Hematopoietic multipotent progenitor cell treated with erythropoietin and hydrocortisone succinate and interleukin-3 and kit ligand, for 8 days (in vitro differentiated cells): ENCODE results near the gene RNF213.
"Not testable (repeated sequence)": the region's sequence is repeated elsewhere in the genome, so short reads cannot be mapped to it uniquely, and the experiment has no call there.

Experiments used
- DNase-seq: peaks from one replicate; pipeline ENCODE4 v3.0.0-alpha.2; 2015

Gene RNF213

DNA sequence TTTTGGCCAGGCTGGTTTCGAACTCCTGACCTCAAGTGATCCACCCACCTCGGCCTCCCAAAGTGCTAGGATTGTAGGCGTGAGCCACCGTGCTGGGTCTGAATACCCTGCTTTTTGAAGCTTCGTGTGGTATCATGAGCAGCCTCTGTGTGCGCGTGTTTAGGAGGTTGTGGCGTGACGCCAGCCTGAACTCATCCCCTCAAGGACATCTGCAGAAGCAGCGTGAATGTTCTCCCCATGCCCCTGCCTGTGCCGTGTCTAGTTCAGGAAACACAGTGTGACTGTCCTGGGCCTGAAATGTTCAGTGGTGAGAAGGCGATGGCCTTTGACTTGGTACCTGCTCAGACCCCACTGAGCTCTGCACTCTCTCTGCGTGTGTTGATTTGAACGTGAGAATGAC, 35.6 kb downstream of the RNF213 start:
- DNase-seq: no peak

DNA sequence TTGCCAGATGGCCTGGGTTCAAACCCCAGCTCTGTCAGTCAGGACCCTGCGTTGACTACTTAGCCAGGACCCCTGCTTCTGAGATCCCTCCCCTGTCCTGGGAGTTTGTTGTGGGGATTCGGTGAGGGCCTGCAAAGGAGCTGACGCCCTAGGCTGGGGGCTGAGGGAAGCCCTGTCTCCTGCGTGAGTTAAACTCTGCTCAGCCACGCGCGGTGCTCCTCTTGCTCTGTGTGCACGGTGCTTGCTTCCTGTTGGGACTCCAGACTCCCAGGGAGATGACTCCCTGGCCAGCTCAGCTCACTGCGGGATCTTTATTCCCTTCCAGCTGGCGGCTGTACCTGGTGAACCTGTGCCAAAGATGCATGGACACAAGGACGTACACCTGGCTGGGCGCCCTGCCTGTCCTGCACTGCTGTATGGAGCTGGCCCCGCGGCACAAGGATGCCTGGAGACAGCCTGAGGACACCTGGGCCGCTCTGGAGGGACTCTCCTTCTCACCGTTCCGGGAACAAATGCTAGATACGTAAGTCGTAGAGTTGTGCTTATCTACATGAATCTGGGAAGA, 37.4 kb downstream of the RNF213 start:
- no peak for DNase-seq

DNA sequence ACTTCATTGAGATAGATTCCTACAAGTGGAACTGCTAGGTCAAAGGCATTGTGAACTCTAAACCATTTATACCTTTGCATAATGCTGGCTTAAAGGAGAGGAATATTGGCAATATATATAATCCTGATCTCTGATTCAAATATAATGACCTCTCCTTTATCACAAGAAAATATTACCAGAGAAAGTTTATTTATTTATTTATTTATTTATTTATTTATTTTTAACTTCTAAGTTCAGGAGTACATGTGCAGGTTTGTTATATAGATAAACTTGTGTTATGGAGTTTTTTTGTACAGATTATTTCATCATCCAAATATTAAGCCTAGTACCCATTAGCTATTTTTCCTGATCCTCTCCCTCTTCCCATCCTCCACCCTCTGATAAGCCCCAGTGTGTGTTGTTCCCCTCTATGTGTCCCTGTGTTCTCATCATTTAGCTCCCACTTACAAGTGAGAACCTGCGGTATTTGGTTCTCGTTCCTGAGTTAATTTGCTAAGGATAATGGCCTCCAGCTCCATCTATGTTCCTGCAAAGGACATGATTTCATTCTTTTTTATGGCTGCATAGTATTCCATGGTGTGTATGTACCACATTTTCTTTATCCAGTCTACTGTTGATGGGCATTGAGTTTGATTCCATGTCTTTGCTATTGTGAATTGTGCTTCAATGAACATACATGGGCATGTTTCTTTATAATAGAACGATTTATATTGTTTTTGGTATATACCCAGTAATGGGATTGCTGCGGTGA, 38.9 kb downstream of the RNF213 start:
- not testable (repeated sequence) for DNase-seq

DNA sequence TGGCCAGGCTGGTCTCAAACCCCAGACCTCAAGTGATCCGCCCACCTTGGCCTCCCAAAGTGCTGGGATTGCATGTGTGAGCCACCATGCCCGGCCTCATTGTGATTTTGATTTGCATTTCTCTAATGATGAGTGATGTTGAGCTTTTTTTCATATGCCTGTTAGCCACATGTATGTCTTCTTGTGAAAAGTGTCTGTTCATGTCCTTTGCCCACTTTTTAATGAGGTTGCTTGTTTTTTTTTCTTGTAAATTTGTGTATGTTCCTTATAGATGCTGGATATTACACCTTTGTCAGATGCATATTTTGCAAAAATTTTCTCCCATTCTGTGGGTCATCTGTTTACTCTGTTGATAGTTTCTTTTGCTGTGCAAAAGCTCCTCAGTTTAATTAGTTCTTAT, 40.1 kb downstream of the RNF213 start:
- not testable (repeated sequence) for DNase-seq

DNA sequence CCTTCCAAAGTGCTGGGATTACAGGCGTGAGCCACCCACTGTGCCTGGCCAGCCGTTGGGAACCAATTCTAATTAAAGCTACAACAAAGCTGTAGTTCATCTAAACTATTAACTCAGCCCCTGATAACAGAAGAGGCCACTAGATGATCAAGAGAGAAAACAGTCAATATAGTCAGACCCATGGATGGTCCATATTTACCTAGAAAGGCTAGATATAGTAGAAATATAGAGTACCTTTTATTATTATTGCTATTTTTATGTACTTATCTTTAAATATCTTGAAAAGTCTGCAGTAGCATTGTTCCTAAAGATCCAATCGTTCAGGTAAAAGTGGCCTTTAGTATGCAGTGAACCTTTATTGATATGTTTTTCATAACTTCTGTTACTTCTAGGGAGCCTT, 43.2 kb downstream of the RNF213 start:
- no peak for DNase-seq

DNA sequence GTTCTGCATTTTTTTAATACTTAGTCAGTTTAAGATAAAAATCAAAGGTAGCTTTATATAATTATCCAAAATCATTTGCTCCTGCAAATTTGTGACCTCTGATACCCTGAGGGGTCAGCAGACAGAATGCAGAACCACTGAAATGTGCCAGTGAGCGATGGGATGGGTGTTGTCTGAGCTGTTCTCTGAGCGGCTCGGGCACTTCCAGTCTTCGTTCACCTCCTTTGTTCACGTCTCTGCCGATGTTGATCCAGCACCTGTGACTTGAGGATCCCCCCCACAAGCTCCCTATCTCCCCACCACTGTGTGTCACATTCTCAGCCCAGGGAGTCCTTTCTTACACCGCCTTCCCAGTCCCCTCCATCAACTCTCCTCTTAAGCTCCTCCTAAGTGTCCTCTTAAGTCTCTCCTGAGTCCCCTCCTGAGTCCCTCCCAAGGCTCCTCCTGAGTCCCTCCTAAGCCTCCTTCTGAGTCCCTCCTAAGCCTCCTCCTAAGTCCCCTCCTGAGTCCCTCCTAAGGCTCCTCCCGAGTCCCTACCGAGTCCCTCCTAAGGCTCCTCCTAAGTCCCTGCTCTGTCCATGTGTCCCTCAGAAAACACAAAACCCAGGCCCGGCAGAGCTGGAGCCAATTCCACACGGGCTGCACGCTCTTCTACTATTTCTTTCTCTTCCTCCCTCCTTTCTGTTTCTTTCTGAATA, 47.5 kb downstream of the RNF213 start:
- DNase-seq: no peak

DNA sequence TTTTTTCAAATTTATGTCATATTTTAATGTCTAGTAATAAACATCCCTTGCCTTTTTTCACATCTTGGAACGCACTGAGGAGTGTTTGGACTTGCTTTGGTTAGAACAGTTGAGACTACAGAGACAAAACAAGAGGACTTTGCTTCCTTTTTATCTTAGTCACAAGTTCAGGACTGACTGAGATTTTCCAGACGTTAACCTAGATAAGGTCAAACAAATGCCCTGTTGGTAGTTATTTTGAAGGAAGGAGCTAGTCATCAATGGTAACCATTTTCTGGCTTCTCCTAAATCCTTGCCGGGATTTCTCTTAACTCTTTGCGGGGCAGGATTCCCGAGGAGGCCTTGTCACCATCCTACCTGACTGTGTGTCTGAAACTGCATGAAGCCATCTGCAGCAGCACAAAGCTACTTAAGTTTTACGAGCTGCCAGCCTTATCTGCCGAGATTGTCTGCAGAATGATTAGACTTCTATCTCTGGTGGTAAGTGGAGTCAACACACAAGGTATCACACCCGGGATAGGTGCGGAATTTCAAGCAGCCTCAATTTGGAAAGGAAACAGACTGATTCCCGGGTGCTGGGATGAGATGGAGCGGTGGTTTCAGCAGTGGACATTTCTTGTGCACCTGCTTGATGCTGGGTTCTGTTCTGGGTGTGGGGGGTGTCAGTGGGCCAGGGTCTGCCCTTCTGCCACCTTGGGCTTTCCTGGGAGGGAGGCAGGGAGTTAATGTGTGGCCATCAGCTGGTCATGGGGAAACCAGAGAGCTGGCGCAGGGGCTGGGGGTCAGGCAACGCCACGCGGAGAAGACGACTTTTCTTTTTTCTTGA, 48.3 kb downstream of the RNF213 start:
- no peak for DNase-seq

DNA sequence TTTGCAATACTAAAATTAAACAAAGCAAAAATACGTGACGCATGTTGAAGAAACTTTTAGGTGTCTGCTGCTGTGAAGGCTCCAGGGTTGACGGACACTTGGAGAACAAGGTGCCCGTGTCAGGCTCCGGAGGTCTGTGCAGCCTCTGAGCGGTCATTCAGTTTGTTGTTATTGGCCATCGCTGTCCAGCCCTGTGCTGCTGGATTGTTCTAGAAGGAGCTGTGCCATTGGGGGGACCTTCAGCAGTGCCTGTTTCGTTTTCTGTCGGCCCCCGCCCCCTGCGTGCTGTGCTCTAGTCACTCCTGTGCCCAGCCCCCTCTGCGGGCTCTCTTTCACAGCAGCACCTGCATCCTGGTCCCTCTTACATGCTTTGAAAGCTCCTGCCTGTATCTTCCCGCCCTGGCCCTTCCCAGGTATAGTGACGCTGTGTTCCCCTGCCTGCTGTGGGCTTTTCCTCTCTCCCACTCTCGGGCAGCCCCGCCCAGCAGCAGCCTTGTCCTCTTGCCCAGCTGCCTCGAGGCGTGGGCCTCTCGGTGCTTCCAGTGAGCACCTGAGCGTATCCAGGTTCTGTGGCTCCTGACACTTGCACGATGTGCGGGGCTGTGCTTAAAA, 50.7 kb downstream of the RNF213 start:
- no peak for DNase-seq

DNA sequence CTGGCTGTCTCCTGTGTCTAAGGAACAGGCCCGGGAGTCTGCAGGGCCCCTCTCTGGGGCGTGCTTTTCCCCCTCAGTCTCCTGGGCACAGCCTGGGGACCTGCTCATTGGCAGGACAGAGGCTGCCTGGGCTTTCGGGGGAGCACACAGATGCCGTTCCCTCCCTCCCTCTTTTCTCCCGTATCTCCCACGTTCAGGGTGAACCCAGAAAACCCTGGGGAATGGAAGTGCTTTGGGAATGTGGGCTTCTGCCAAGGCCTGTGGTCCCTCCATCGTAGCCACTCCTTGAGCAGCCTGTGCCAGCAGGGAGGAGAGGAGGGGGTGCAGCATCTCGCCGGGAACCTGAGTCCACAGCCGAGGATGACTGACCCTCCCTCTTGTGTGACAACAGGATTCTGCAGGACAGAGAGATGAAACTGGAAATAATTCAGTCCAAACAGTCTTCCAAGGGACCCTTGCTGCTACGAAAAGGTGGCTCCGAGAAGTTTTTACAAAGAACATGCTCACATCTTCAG, 52.0 kb downstream of the RNF213 start:
- no peak for DNase-seq

DNA sequence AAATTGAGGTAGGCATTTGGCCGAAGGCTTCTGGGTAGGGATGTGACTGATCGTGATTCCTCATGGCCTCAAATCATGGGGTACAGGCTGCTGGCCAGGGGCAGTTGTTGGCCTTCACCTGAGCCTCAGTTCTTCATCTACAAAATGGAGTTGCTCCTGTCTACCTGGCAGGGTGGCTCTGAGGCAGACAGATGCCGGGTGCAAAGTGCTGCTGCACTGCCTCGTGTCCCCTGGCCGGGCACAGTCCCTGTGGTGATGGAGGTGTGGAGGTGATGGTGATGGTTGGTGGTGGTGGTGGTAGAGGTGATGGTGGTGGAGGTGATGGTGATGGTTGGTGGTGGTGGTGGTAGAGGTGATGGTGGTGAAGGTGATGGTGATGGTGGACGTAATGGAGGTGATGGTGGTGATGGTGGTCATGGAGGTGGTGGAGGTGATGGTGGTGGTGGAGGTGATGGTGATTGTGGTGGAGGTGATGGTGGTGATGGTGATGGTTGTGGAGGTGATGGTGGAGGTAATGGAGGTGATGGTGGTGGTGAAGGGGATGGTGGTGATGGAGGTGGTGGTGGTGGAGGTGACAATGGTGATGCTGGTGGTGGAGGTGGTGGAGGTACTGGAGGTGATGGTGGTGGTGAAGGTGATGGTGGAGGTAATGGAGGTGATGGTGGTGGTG, 52.6 kb downstream of the RNF213 start:
- no peak for DNase-seq

DNA sequence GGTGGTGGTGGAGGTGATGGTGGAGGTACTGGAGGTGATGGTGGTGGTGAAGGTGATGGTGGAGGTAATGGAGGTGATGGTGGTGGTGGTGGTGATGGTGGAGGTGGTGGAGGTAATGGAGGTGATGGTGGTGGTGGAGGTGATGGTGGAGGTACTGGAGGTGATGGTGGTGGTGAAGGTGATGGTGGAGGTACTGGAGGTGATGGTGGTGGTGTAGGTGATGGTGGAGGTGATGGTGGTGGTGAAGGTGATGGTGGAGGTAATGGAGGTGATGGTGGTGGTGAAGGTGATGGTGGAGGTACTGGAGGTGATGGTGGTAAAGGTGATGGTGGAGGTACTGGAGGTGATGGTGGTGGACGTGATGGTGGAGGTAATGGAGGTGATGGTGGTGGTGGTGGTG, 53.3 kb downstream of the RNF213 start:
- not testable (repeated sequence) for DNase-seq

DNA sequence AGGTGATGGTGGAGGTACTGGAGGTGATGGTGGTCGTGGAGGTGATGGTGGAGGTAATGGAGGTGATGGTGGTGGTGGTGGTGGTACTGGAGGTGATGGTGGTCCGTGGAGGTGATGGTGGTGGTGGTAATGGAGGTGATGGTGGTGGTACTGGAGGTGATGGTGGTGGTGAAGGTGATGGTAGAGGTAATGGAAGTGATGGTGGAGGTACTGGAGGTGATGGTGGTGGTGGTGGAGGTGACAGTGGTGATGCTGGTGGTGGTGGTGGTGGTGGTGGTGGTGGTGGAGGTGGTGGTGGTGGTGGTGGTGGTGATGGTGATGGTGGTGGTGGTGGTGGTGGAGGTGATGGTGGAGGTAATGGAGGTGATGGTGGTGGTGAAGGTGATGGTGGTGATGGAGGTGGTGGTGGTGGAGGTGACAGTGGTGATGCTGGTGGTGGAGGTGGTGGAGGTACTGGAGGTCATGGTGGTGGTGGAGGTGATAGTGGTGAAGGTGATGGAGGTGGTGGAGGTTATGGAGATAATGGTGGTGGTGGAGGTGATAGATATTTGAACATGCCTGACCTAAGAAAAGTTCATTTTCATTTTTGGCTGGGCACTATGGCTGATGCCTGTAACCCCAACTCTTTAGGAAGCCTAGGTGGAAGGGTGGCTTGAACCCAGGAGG, 55.0 kb downstream of the RNF213 start:
- no peak for DNase-seq

DNA sequence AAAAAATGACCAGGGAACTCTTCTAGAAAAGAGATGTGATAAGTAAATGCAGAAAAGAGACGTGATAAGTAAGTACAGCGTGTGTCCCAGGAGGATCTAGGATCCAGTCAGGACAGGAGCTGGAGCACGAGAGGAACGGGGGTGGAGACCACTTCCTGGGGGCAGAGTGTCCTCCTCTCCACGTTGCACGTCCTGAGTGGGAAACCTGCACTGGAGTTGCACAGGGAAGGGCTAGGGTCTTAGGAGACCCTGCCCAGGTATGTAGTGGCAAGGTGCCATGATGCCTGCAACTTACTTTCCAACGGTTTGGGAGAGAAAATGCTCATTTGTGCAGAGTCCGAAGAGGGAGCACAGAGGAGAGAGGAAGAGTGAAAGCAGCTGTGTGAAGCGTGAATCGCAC, 55.8 kb downstream of the RNF213 start:
- DNase-seq: no peak

DNA sequence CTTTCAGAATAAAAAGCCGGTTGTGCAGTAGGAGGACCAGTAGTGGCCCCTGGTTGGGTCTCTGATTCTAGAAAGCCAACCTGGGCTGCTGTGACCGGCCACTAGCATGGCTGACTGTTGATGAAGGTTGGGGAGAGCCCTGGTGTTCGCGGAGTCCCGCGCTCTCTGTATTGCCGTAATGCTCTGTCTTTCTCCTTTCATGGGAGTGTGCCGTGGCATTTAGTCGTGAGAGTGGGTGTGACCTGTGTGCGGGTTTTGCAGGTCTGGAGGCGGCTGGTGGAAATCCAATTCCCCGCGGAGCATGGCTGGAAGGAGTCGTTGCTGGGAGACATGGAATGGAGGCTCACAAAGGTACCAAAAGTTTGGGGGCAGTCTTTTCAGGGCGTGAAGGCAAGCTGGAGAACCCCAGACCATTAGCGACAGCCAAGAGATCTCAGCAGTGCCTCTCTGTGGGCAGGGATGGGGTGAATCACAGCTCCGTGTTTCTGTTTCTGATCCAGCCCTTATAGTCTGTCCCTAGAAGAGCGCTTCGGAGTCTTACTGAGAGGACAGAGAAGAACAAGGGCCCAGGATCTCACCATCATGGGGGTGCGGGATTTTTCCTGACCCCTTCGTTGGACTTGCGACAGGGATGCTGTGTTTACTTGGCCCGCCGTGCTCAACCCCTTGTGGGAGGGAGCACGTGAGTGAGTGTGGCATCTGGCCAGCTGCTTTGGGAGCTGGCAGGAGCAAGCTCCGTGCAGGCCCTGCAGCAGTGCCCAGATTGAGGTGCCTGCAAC, 56.5 kb downstream of the RNF213 start:
- no peak for DNase-seq

DNA sequence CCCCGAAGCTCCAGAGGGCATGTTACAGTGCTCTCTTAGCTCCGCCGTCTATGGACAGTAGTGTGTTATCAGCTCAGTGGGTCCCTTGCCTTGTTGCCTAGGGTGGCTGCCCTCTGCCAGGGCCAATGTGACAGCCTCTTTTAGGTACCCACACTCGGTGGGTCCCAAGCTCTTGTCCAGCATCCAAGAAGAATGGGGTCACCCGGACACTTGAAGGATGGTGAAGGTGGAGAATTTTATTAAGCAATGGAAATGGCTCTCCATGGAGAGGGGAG, 57.0 kb downstream of the RNF213 start:
- no peak for DNase-seq

DNA sequence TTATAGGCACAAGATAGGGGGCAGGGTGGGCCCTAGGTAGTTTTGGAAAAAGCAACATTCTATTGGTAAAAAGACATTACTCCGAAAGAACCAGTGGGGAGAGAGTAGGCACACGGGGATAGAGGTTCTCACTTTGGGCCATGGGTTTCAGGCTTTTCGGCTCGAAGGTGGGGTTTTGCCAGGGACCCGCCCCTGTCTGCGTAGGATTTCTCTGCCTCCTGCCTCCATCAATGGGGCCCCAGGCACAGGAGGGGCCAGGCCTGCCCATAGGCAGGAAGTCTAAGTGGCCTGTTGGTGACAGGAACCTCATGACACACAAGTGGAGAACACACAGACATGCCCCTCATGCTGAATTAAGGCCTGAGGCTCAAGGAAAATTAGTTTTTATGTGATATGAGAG, 57.5 kb downstream of the RNF213 start:
- DNase-seq: no peak

DNA sequence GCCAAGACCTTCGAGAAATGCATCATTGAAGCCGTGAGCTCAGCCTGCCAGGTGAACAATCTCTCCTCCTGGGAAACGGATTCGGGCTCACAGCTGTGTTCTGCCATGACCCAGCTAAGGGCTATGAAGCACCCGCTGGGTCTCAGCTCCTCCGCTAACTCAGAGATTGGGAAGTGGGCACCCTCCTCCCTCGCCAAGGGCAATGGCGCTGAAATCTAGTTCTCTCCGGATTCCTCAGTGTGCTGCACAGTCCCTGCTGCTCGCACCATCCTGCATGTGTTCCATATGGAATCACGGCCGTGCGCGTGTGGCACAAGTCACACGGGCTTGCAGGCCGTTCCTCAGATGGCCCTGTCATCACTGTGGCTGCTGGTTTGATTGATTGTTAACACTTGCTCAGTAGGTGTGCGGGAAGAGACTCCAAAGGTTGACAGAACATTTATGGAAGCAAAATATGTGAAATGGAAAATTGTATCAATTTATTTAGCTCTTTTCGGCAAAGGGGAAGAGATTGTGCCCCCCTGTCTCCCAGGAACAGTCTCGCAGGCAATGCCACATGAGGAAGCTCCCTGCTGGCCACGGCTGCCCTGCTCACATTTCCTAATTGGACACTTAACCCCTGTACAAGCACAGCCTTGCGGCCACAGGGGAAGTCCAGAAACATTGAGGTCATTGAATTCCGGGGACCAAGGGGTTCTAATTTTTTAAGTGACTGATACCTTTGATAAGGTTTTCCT, 58.8 kb downstream of the RNF213 start:
- no peak for DNase-seq

DNA sequence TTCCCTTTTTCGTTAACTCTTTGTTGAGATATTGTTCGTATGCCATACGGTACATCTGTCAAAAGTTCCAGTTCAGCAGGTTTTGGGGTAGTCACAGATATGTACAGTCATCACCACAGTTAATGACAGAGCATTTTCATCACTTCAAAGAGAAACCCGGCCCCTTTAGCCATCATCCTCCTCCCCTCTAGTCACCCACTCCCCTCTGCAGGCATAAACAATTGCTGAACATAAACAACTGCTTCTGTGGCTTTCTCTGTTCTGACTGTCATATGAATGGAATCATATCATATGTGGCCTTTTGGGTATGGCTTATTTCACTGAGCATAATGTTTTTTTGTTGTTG, 59.3 kb downstream of the RNF213 start:
- DNase-seq: no peak

DNA sequence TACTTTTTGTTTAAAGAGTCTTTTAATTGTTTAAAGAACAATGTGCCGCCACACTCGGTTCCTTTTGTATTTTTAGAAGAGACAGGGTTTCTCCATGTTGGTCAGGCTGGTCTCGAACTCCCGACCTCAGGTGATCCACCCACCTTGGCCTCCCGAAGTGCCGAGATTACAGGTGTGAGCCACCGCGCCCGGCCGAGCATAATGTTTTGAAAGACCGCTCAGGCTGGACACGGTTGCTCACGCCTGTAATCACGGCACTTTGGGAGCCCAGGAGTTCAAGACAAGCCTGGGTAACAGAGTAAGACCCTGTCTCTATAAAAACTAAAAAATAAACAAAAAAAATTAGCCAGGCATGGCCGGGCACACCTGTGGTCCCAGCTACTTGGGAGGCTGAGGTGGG, 59.8 kb downstream of the RNF213 start:
- DNase-seq: no peak

DNA sequence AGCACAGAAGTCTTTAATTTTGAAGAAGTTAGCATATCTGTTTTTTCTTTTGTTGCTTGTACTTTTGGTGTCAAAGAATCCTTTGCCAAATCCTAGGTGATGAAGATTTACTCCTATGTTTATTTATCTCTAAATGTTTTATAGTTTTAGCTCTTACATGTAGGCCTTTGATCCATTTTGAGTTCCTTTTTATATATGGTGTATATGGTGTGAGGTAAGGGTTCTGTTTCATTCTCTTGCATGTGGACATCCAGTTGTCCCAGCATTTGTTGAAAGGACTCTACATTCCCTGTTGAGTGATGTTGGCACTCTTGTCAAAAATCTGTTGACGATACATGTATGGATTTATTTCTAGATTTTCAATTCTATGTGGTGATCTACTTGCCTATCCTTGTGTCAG, 62.2 kb downstream of the RNF213 start:
- DNase-seq: no peak

DNA sequence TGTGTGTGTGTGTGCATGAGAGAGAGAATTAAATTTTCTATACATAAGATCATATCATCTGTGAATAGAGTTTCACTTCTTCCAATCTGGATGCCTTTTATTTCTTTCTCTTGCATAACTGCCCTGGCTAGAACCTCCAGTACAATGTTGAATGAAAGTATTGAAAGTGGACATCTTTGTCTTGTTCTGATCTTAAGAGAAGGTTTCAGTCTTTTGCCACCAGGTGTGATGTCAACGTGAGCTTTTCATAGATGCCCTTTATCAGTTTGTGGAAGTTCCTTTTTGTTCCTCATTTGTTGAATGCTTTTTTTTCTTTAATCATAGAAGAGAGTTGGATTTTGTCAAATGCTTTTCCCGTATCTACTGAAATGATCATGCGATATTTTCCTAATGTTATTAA, 63.3 kb downstream of the RNF213 start:
- no peak for DNase-seq
